HG03457 (cell line): ENCODE measurements around the gene SLC25A13.

Source experiments
- ATAC-seq: cut with Tn5 transposase; IDR thresholded peaks from one replicate; pipeline ENCODE4 v1.9.1; 2021; ENCODE audit warnings: moderate number of reproducible peaks; ENCODE audit not compliant: unreplicated experiment

The SLC25A13 gene

GRCh38 chr7:96111405-96111804 is 210.5 kb downstream of the SLC25A13 start:
- ATAC-seq = no peak

- no peak for ATAC-seq
Observed at GRCh38 chr7:96104984-96105383, 216.9 kb downstream of the SLC25A13 start.

- ATAC-seq = no peak
Observed at GRCh38 chr7:96102096-96102811, 219.6 kb downstream of the SLC25A13 start.

- ATAC-seq = no peak
Observed at GRCh38 chr7:96100737-96101136, 221.2 kb downstream of the SLC25A13 start.

GRCh38 chr7:96097835-96098234 is 224.1 kb downstream of the SLC25A13 start:
- ATAC-seq = no peak

- no peak for ATAC-seq
Observed at GRCh38 chr7:96093435-96093834, 228.5 kb downstream of the SLC25A13 start.

- no peak for ATAC-seq
Observed at GRCh38 chr7:96090756-96091155, 231.1 kb downstream of the SLC25A13 start.

- ATAC-seq = no peak
Observed at GRCh38 chr7:96089511-96089910, 232.4 kb downstream of the SLC25A13 start.

- no peak for ATAC-seq
Observed at GRCh38 chr7:96088579-96088978, 233.3 kb downstream of the SLC25A13 start.

- ATAC-seq = no peak
Observed at GRCh38 chr7:96085953-96086352, 235.9 kb downstream of the SLC25A13 start.

GRCh38 chr7:96084881-96085553 is 236.9 kb downstream of the SLC25A13 start:
- no peak for ATAC-seq

- no peak for ATAC-seq
Observed at GRCh38 chr7:96080027-96080426, 241.9 kb downstream of the SLC25A13 start.

GRCh38 chr7:96076350-96076707 is 245.6 kb downstream of the SLC25A13 start:
- no peak for ATAC-seq

GRCh38 chr7:96075510-96076349 is 246.2 kb downstream of the SLC25A13 start:
- ATAC-seq = peak; percentile 72

- ATAC-seq = no peak
Observed at GRCh38 chr7:96074871-96075270, 247.0 kb downstream of the SLC25A13 start.
